ENCODE results near the gene JMJD7.

DNA sequence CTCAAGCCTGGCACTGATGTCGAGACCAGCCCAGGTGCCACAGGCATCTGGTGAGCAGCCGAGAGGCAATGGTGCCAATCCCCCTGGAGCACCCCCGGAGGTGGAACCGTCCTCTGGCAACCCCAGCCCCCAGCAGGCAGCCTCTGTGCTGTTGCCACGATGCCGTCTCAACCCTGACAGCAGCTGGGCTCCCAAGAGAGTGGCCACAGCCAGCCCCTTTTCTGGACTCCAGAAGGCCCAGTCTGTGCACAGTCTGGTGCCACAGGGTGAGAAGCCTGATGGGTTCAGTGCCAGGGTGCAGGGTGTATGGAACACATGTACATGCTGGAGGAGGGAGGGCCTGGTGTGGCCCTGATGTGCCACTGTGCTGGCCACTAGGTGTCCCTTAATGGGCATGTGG, 4.9 kb upstream of the JMJD7 start:
- TF ChIP-seq POLR2AphosphoS5 (IDR thresholded peaks at IDR 0.05) = no peak
- TF ChIP-seq POLR2A (IDR thresholded peaks at IDR 0.05) = no peak

Measured in transverse colon (tissue), 3 donors.